MM.1S (cell line): ENCODE measurements around the gene SRSF3.

ENCODE experiments used
- CTCF ChIP-seq: fragments of 300-600 bp; sonication (generic); IDR thresholded peaks from 2 replicates; pipeline ENCODE4 v1.5.1; 2016; ENCODE audit warnings: antibody characterized with exemption, low read length, mixed read lengths
- EZH2 ChIP-seq: fragments of 300-600 bp; sonication (generic); optimal IDR thresholded peaks from 2 replicates; pipeline ENCODE3; 2017; ENCODE audit warnings: low read depth, mild to moderate bottlenecking, antibody characterized with exemption, low read length, mixed read lengths

GRCh38 chr6:36578030-36578429 is 16.1 kb upstream of the SRSF3 start:
- TF ChIP-seq CTCF (no peak), EZH2 (no peak)
